Dedifferentiated amniotic fluid mesenchymal stem cell (primary cell): ENCODE measurements around the gene MTMR1.

Source experiments
- DNase-seq: peaks from one replicate; pipeline ENCODE4 v3.0.0-alpha.2; 2016; ENCODE audit errors: extremely low spot score

The MTMR1 gene

DNA sequence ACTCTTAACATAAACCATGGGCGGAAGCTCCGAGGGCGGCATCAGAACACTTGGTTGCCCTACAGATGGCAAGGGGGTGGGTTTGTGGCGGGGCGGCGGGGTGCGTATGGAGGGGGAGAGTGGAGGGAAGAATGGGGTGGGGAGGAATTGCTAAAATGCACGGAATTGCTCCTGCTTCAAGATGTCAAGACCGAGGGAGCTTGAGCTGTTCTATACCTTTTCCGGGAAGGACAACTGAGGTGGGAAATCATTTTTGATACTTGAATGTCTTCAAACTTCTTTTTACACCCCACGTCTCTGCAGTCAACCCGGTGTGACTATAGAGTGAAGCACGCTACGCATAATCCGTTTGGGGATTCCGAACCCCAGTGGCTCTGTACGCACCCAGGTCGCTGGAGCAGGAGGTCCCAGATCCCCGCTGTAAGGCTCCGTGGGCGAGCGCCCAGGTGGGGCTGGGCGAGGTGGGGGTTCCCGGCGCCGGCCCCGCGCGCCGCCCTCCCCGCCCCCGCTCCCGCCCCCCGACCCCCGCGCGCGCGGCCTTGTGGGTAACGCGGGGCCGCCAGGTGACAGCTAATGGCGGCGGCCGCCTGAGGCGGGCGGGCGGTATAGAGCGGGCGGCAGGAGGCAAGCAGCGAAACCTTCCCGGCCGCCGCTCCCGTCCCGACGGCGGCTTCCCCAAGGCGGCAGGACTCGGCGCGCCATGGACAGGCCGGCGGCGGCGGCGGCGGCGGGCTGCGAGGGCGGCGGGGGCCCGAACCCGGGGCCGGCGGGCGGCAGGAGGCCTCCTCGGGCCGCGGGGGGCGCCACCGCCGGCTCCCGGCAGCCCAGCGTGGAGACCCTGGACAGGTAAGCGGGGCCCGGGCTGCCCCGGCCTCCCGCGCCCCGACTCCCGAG, at the start of gene MTMR1:
MTMR1 (plus strand) TSS at position 566 of the 894 bp plus-strand sequence; CDS start at position 701, 135 bp downstream.
- no peak for DNase-seq

DNA sequence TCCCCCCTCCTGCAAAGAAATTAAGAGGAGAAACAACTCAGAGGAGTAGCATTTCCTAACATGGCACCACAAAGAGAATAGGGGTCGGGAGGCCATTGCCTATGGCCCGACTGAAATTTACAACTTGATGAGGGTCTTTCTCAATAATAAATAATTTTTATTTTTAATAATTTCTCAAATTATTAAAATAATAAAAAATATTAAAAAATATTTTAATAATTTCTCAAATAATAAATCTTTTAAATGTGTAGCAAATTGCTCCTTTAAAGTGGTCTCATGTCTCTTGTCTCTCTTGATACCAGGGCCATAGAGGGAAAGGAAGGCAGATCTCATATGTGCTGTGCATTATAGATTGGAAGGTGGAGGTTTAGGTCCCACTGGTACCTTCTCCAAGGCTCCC, 49.2 kb upstream of the MTMR1 start:
- DNase-seq: no peak

DNA sequence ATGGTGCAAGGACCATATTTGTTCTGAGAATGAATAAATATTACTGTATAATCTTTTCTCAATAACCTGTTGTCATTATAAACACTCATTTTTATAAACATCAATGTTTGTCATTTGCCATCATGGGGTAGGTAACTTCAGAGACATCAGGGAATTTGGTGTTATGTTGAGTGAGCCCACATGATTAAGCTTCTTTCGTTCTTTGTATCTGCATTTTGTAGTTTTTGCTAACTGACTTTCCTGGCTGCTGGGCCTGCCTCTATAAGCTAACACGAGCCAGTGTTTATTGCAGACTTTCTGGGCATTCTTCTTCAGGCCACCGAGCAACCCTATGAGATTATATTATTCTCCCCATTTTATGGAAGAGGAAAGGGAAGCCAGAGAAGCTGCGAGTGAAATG, 48.8 kb upstream of the MTMR1 start:
- DNase-seq: no peak

DNA sequence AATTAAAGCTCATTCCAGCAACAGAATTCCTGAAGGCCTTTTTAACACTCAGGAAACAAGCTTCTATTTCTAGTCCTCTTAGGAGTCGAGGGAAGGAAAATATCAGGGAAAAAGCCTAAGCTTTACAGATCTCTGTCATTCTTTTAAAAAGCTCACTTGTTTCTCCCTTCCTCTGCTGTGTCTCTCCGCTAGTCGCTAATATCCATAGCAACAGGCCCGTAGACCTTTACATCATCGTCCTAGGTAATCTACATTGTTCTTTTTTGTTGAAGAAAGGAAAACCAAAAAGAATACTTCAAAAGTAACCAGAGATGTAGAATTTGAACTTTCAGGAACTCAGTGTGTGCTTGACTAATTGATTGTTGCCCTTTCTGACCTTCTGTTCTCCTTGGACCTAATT, 45.9 kb upstream of the MTMR1 start:
- DNase-seq: no peak

DNA sequence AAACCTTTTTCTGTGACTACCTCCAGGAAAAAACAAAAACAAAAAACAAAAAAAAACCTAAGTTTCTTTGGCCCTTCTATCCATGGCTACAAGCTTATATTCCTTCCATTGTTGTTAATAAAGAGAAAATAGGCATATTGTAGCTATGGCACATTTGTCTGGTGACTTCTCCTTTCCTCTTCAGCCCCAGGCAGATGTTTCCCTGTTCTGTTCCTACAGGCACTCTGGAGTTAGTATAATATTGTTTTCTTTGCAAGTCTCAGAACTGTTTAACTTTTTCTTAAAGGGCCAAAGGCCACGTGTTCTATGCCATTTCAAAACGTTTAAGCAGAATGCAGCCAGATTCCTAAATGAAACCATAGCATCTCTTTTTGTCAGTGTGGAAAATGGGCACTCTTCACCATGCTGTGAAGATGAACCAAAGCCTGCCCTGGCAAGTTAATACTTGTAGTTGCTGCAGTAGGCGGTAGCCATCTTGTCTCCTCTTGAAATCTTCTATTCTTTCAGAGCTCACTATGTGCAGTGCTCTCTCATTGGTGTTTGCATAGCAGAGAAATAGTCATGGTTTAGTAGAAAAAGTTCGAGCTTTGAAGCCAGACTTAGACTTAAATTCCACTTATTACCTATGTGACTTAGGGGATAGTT, 44.8 kb upstream of the MTMR1 start:
- no peak for DNase-seq

DNA sequence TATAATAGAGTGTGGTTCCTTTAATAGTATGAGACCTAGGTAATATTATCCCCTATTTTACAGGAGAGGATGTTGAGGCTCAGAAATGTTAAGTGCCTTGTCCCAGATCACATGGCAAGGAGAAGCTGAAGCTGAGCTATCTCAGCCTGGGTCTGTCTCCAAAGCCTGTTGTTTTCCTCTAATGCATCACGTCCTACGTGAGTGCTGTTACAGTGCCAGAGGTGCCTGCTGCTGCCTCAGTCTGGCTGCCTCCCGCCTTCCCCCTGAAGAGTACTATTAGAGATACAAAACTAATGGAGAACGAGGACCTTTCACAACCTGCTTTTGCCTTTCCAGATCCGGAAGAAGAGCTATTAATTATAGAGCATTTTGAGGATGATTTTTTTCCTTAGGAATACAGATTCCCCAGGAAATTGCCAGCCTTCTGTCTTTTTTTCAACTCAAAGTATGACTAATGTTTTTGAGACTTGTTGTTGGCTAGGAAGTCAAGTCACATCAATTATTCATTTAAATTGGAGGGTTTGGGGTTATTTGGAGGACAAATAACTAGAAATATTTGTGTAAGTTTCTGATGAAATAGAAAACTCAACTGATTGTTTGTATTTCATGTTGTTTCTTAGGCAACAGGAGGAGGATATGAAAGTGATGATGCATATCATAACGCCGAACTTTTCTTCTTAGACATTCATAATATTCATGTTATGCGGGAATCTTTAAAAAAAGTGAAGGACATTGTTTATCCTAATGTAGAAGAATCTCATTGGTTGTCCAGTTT, 43.9 kb upstream of the MTMR1 start:
- peak; percentile 18 for DNase-seq

DNA sequence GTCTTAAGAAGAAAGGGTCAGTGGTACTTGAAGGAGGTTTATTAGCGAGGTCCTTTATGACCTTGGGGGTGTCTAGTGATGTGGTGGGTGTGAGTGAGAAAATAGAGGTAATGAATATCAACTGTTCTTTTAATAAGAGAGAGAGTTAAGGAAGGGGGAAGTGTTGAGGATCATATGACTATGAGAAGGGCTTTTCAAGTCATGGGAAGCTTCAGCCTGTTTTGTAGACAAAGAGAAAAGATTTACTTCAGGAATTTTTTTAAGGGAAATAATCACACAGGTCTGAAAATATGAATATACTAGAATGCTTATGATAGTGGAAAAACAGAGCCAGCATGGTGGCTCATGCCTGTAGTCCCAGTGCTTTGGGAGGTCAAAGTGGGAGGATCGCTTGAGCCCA, 41.3 kb upstream of the MTMR1 start:
- DNase-seq: no peak

DNA sequence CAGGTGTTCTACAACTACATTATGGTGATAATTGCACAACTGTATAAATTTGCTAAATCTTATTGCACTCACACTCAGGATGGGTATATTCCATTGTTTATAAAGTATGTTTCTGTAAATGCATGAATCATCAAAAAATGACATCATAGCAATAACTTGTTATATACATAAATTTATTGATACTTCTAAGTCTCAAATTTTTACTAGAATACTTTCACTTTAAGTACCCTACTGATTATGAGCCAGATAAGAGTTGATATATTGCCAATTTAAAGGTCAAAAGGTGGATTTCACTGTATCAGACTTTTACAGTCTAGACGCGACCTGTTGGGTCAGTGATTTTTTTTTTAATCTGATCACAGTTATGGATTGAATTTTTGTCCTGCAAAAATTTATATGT, 37.4 kb upstream of the MTMR1 start:
- DNase-seq: no peak

DNA sequence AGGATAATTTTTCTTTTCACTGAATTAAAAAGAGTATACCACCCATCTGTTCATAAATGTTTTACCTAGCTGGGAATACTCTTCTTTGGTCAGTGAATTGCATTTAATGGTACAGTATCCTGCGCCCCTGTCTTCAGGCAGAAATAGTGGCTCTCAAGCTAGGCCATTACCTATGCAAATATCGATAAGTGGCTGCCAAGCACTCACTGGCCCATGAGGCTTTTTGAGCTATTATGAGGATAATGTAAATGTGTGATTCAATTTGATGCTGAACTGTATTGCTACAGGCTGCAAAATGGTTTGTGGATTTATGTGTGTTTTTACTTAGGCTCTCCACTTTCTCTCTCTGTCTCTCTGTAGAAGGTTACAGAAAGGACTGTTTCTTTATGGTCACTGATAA, 30.1 kb upstream of the MTMR1 start:
- no peak for DNase-seq

DNA sequence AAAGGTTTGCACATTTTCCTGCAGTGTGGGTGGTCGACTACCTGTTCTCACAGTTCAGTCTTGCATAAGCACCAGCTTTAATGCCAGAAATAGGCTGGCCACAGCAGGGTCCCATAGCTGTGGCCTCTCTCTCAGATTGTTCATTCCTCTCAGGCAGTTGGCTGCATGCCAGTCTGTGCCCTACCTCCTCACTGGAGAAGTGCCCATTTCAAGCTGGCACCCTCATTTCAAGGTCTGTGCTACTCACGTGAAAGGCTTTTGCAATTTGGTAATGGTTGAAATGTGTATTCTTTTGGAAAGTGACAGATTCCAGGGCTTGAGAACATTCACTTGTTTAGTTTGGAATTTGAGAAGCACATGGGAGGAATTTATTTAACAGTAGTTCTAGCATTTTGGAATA, 28.9 kb upstream of the MTMR1 start:
- DNase-seq: no peak

DNA sequence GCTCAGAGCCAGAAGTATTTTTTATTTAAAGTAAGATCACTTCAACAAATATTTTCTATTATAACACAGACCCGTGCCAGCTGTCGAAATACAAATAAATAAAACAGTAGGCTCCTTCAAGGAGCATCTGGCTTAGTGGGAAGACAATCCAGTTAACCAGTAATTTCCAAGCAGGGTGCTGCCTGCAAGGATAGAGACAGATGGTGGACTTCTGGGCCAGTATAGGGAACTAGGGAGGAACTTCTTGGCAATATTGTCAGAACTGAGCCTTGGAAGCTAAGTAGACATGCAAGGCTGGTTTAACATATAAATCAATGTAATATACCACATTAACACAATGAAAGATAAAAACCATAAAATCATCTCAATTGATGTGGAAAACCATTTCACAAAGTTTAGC, 17.0 kb upstream of the MTMR1 start:
- no peak for DNase-seq

DNA sequence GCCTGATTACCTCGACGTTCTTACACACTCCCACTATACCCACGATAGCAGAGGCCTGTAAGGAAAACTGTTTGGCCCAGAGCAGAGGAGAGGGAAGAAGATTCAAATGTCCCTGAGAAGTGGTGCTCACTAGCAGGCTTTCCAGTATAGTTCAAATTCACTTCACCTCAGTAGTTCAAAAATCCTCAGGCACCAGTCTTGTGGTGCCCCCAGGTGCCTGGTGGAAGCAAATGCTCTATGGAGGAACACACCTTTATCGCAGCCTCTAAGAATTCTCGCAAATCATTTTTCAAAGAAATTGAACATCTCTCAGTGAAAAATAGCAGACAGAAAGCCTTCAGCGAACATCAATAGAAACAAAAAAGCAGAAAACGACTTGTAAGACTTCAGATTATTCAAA, 12.2 kb upstream of the MTMR1 start:
- DNase-seq: no peak

DNA sequence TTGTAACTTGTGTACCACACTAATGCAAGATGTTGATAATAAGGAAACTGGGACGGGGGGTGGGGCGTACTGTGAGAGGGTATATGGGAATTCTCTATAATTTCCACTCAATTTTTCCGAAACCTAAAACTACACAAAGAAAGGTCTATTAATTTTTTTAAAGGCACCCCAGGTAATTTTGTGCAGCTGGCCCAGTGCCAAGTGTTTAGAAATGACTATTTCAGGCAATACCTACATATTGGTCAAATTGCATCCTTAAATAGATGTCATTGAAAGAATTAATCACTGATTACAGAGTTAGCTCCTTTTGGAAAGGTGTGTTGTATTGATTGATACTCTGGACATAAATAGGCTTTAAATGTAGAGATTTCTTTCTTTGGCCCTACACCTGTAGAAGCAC, 10.1 kb upstream of the MTMR1 start:
- DNase-seq: no peak

DNA sequence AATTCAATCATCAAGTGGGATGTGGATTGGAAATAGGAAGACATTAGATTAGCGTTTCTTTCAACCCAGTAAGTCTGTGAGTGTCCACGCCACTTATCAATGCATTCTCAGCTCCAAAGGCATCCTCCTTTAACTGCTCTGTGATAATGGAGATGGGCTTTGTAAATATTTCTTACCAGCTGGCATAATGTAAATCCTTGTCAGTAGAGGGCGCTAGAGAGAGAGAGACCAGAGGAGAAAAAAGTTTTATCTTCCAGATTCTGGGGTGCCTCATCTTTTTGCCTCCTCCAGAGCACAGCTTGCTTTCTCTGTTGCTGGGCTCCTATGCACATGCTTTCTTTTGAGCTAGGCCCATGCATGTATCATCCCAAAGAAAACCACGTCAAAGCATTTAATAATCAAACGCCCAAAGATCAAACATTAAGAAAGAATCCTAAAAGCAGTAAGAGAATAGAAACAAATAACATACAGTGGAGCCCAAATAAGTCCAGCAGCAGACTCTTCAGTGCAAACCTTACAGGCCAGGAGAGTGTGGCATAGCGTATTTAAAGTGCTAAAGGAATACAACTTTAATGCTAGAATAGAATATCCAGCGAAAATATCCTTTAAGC, 9.6 kb upstream of the MTMR1 start:
- no peak for DNase-seq

DNA sequence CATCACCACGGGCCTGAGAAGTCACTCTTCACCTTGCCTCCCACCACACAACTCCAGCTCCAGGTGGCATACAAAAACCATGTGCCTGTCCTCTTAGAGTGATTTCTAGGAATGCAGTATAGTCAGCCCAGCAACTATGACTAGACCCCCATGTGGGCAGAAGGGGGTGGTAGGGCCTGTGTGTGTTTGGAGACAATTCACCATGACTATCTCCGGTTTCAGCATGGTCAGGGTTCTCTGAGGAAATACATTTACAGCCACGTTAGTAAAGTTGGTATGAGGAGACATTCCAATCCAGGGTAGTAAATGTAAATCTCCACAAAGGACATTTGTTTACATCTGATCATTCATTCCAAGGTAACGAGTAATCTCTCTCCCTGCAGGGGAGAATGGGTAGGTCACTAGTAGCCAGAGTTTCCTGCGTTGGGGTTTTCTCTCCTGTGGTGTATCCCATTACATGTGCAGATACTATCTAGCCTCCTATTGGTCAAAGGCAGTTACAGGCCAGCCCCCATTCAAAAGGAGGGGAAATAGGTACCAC, 4.2 kb upstream of the MTMR1 start:
- peak; percentile 62 for DNase-seq

DNA sequence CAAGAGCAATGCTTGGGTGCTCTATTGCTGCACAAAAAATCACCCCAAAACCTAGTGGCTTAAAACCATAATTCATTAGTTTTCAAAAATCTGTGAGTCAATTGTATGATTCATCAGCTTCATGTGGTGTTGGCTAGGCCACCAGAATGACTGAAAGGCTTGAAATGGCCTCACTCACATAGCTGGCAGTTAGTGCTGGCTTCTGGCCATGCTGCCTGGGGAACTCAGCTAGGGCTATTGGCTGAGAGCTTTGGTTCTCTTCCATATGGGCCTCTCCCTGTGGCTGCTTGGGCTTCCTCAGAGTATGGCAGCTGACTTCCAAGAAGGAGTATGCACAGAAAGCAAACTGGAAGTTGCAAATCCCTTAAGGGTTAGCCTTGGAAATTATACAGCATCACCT, 3.1 kb upstream of the MTMR1 start:
- no peak for DNase-seq

DNA sequence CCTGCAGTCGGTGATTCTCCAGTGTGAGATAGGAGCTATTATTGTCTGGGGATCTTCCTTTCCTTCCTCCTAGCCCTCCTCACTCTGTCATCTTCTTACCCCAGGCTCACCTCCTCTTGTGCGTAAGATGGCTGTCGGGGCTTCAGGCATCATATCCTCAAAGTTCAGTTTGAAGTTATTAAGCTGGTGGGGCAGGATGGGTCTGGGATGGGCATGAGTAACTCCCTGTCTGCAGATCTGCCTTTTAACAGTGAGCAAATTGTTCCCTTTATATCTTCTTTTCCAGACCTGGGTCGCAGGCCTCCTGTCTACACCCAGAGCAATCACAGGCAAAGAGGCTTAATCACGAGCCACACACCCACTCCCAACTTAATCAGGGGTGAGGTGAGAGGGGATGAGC, 900 bp upstream of the MTMR1 start:
- DNase-seq: no peak

DNA sequence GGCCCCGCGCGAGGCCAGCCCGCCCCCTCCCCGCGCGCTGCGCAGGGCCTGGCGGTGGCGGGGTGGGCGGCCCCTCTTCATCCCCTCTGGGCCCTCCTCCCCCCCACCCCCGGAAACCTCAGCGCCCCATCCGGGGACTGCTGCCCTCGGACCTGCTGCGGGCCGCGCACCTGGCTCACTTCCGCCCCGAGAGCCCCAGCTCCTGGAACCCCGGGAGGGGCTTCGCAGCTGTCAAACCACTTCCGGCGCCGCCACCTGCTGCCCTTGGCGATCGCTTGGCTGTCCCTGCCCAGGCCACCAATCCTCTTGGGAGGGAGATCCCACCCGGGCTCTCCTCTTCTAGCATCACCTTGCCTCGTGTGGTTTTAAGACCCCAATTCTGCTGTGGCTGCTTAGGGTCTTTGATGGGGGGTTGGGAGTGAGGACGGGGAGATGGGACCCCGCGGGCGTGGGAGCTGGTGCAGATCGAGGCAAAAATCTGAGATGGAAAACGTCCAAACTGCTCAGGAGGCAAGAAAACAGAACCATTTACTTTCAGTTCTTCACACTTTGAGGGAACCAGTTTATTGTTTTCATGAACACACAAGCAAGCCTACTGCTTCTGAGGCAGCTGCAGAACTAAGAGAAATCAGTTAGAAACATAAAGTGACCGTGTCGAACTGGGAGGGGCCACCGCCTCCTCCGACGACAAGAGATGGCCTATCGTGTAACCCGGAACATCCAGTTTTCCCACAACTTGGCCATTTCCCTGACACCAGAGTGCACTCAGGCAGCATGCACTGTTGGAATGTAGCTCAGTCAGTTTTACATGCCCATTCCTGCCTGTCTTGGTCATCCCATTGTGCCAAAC, 754 bp downstream of the MTMR1 start:
- DNase-seq: peak; percentile 56

DNA sequence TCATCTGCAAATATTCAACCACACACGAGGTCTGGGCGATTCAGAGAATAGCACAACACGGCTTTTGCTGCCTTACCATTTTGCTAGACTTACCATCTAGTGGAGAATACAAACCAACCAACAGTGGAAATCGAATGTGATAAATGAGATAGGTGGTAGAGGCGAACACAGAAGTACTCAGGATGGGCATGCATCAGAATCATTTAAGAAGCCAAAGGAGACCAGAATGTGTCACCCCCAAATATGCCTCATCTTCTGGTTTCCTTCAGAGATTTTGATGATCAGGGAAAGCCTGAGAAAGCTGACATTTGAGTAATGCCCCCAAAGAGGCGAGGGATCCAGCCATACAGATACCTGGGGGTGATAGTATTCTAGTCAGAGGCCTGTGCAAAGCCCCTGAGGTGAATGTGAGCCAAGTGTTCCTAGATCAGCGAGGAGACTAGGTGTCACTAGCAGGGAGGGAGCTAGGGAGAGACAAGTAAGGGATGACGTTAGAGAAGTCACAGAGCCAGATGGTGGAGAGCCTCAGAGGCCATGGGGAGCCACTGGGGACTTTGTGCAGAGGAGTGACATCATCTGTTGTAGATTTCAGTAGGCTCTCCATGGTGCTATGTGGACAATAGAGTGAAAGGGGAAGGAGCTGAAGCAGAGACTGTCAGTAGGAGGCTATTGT, 1.7 kb downstream of the MTMR1 start:
- no peak for DNase-seq

DNA sequence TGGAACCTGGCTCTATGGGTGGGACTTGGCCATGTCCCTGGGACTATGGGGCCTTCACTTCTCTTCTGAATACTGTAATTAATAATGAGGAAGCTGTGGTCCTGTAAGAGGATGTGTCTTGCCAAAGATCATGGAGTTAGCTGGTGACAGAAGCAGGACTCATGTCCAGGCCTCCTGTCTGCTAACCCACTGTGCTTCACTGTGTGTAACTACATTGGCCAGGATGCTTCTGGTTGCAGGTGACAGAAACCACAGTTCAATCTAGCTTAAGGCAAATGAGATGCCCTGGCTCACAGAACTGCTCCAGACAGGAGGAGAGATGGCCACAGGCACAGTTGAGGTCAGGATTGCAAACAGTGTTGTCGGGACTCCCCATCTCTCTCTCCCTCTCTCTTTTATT, 3.1 kb downstream of the MTMR1 start:
- DNase-seq: no peak
